K562 (cell line): ENCODE results near the gene MGST3. TPM values are rescaled to one million over a fixed set of nuclear protein-coding genes. Genes with fewer than 3 reads are reported as not detected.

Experiments used
- BCOR ChIP-seq: fragments of 450-650 bp; IDR thresholded peaks from 2 replicates; pipeline ENCODE4 v1.6.1; 2016
- BRCA1 ChIP-seq, 2 experiments: fragments of 450-650 bp in 1 of 2; sonication (generic) in 1 of 2; formaldehyde crosslinking in 1 of 2; IDR thresholded peaks; 2 replicates each; pipeline versions ENCODE4 v1.5.0 to v1.6.1; 2017 to 2020; ENCODE audit warnings: mild to moderate bottlenecking in 1 of 2, missing genetic modification reagents in 1 of 2
- FOXJ2 ChIP-seq: fragments of 200-800 bp; sonication (Bioruptor generic); IDR thresholded peaks from 2 replicates; pipeline ENCODE4 v1.6.1; 2016; ENCODE audit warnings: missing genetic modification characterization, missing compliant biosample characterization
- FUS ChIP-seq: fragments of 200-400 bp; formaldehyde crosslinking; optimal IDR thresholded peaks from 2 replicates; pipeline ENCODE3; 2017; ENCODE audit warnings: low read depth, low read length
- GABPB1 ChIP-seq: sonication (generic); formaldehyde crosslinking; IDR thresholded peaks from 2 replicates; pipeline ENCODE4 v1.8.0; 2022; ENCODE audit warnings: mild to moderate bottlenecking, missing genetic modification reagents
- NFRKB ChIP-seq: fragments of 450-650 bp; IDR thresholded peaks from 2 replicates; pipeline ENCODE4 v1.6.1; 2016; ENCODE audit warnings: low read depth
- RCOR1 ChIP-seq, 2 experiments: IDR thresholded peaks; 2 replicates each; pipeline ENCODE4 v1.6.1; 2012; ENCODE audit warnings: low read depth in 2 of 2, low read length in 2 of 2, borderline replicate concordance in 1 of 2, improper control_type of control experiment in 1 of 2
- XRCC3 ChIP-seq: fragments of 450-650 bp; IDR thresholded peaks from 2 replicates; pipeline ENCODE4 v1.6.1; 2017; ENCODE audit warnings: mild to moderate bottlenecking, moderate library complexity
- ZNF785 ChIP-seq: fragments of 250-450 bp; sonication (Bioruptor Pico); IDR thresholded peaks from 2 replicates; pipeline ENCODE4 v1.4.0; 2020; ENCODE audit warnings: mild to moderate bottlenecking
- ZNF79 ChIP-seq: fragments of 250-450 bp; sonication (Bioruptor Pico); IDR thresholded peaks from 2 replicates; pipeline ENCODE4 v1.4.0; 2020; ENCODE audit warnings: low read depth, mild to moderate bottlenecking, moderate library complexity
- polyA plus RNA-seq, 8 experiments: library from polyadenylated mRNA; depleted of rRNA in 4 of 8; stranded (reverse) in 5 of 8; unstranded in 3 of 8; fragments of >200 nt; fragmentation: Nextera tagmentation in 2 of 8; fragmentation: Illumina TruSeq in 1 of 8; extraction: Ambion mirVana in 2 of 8; extraction: Trizol in 1 of 8; gene quantifications; 2 replicates each; pipeline versions ENCODE4 v1.2.1 to v1.2.3, GENCODE V29; 2011 to 2014; ENCODE audit warnings: inconsistent platforms in 1 of 8, missing spikeins in 1 of 8
- total RNA-seq, 7 experiments: library from RNA; depleted of rRNA in 6 of 7; stranded (reverse); fragments of >200 nt in 6 of 7; fragmentation: Illumina TruSeq in 2 of 7; extraction: Trizol in 2 of 7; gene quantifications; 2 replicates each; pipeline versions ENCODE4 v1.2.1 to v1.2.3, GENCODE V29; 2011 to 2021; ENCODE audit warnings: low replicate concordance in 1 of 7
- TF ChIP-seq, protein P1 (sequence below): sonication (generic); formaldehyde crosslinking; IDR thresholded peaks from 2 replicates; pipeline ENCODE4 v1.8.0; 2023; ENCODE audit warnings: missing genetic modification reagents, mild to moderate bottlenecking, borderline replicate concordance
- TF ChIP-seq, protein P2 (sequence below): sonication (generic); formaldehyde crosslinking; IDR thresholded peaks from 2 replicates; pipeline ENCODE4 v1.8.0; 2023; ENCODE audit warnings: mild to moderate bottlenecking, missing genetic modification reagents
- TF ChIP-seq, protein P3 (sequence below): fragments of 450-650 bp; formaldehyde crosslinking; IDR thresholded peaks from 2 replicates; pipeline ENCODE4 v1.4.0; 2022; ENCODE audit warnings: missing genetic modification characterization
- TF ChIP-seq, protein P4 (sequence below): sonication (generic); formaldehyde crosslinking; IDR thresholded peaks from 2 replicates; pipeline ENCODE4 v1.8.0; 2022; ENCODE audit warnings: mild to moderate bottlenecking, missing genetic modification reagents, borderline replicate concordance

Gene MGST3
- total and polyA plus RNA-seq, 9 of the 15 experiments (the other 6 are each of a cell fraction or from before 2014, with no cell fraction given): 70.7 to 287 (median 105) TPM

DNA sequence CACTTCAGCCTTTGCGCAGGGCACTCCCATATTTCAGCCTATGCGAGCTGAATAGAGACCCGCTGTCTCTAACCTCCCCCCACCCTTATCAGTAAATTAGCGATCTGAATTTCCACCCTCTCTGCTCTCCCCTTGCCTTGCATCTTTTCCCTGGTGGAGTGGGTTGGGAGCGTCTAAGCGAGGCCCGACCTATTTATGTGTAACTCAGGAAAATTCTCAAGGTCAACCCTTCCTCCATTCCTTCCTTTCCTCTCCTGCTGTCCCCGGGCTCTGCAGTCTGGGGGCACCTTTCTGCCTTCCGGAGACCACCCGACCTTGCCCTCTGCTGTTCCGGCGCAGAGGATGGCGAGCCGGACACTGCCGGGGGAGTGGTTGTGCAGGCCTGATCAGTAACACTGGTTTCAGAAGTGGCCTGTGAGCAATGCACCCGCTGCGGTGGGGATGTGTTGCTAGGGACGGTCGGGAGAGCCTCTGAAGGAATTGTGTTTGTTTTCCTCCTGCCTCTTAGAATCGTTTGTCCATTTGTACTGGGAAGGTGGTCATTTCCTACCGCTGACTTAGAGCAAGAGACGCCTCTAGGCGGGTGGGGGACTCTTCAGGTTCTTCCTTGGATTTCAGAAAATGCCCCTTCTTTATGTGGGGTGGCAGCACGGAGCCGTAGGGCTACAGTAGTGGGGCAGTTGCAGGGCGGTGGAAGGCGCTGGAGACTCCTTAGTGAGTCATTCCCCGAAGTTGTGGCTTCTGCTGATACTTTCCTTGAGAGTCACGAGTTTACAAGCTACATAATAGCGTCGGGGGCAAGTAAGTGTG, 513 bp downstream of the MGST3 start (continued):
- TF ChIP-seq, protein P1, sequence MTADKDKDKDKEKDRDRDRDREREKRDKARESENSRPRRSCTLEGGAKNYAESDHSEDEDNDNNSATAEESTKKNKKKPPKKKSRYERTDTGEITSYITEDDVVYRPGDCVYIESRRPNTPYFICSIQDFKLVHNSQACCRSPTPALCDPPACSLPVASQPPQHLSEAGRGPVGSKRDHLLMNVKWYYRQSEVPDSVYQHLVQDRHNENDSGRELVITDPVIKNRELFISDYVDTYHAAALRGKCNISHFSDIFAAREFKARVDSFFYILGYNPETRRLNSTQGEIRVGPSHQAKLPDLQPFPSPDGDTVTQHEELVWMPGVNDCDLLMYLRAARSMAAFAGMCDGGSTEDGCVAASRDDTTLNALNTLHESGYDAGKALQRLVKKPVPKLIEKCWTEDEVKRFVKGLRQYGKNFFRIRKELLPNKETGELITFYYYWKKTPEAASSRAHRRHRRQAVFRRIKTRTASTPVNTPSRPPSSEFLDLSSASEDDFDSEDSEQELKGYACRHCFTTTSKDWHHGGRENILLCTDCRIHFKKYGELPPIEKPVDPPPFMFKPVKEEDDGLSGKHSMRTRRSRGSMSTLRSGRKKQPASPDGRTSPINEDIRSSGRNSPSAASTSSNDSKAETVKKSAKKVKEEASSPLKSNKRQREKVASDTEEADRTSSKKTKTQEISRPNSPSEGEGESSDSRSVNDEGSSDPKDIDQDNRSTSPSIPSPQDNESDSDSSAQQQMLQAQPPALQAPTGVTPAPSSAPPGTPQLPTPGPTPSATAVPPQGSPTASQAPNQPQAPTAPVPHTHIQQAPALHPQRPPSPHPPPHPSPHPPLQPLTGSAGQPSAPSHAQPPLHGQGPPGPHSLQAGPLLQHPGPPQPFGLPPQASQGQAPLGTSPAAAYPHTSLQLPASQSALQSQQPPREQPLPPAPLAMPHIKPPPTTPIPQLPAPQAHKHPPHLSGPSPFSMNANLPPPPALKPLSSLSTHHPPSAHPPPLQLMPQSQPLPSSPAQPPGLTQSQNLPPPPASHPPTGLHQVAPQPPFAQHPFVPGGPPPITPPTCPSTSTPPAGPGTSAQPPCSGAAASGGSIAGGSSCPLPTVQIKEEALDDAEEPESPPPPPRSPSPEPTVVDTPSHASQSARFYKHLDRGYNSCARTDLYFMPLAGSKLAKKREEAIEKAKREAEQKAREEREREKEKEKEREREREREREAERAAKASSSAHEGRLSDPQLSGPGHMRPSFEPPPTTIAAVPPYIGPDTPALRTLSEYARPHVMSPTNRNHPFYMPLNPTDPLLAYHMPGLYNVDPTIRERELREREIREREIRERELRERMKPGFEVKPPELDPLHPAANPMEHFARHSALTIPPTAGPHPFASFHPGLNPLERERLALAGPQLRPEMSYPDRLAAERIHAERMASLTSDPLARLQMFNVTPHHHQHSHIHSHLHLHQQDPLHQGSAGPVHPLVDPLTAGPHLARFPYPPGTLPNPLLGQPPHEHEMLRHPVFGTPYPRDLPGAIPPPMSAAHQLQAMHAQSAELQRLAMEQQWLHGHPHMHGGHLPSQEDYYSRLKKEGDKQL (CRISPR knock-in tag): no peak
- TF ChIP-seq GABPB1 (CRISPR knock-in tag) (peak; percentile 51; the same call in 1 of the 2 replicates), FOXJ2 (tag) (no peak), XRCC3 (no peak), BCOR (peak; percentile 46; the same call in 1 of the 2 replicates), ZNF785 (CRISPR knock-in tag) (no peak), RCOR1 (IDR thresholded peaks at IDR 0.05; ENCODE audit: borderline replicate concordance in 1 of 2, low read depth in 2 of 2, low read length in 2 of 2) (no peak), ZNF79 (CRISPR knock-in tag) (no peak), NFRKB (no peak), FUS (no peak), BRCA1 (IDR thresholded peaks at IDR 0.05) (no peak), BRCA1 (CRISPR knock-in tag; IDR thresholded peaks at IDR 0.05) (no peak)
- TF ChIP-seq, protein P2, sequence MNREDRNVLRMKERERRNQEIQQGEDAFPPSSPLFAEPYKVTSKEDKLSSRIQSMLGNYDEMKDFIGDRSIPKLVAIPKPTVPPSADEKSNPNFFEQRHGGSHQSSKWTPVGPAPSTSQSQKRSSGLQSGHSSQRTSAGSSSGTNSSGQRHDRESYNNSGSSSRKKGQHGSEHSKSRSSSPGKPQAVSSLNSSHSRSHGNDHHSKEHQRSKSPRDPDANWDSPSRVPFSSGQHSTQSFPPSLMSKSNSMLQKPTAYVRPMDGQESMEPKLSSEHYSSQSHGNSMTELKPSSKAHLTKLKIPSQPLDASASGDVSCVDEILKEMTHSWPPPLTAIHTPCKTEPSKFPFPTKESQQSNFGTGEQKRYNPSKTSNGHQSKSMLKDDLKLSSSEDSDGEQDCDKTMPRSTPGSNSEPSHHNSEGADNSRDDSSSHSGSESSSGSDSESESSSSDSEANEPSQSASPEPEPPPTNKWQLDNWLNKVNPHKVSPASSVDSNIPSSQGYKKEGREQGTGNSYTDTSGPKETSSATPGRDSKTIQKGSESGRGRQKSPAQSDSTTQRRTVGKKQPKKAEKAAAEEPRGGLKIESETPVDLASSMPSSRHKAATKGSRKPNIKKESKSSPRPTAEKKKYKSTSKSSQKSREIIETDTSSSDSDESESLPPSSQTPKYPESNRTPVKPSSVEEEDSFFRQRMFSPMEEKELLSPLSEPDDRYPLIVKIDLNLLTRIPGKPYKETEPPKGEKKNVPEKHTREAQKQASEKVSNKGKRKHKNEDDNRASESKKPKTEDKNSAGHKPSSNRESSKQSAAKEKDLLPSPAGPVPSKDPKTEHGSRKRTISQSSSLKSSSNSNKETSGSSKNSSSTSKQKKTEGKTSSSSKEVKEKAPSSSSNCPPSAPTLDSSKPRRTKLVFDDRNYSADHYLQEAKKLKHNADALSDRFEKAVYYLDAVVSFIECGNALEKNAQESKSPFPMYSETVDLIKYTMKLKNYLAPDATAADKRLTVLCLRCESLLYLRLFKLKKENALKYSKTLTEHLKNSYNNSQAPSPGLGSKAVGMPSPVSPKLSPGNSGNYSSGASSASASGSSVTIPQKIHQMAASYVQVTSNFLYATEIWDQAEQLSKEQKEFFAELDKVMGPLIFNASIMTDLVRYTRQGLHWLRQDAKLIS (CRISPR knock-in tag): peak; percentile 32
- TF ChIP-seq, protein P3, sequence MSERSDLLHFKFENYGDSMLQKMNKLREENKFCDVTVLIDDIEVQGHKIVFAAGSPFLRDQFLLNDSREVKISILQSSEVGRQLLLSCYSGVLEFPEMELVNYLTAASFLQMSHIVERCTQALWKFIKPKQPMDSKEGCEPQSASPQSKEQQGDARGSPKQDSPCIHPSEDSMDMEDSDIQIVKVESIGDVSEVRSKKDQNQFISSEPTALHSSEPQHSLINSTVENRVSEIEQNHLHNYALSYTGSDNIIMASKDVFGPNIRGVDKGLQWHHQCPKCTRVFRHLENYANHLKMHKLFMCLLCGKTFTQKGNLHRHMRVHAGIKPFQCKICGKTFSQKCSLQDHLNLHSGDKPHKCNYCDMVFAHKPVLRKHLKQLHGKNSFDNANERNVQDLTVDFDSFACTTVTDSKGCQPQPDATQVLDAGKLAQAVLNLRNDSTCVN (CRISPR knock-in tag): no peak
- TF ChIP-seq, protein P4, sequence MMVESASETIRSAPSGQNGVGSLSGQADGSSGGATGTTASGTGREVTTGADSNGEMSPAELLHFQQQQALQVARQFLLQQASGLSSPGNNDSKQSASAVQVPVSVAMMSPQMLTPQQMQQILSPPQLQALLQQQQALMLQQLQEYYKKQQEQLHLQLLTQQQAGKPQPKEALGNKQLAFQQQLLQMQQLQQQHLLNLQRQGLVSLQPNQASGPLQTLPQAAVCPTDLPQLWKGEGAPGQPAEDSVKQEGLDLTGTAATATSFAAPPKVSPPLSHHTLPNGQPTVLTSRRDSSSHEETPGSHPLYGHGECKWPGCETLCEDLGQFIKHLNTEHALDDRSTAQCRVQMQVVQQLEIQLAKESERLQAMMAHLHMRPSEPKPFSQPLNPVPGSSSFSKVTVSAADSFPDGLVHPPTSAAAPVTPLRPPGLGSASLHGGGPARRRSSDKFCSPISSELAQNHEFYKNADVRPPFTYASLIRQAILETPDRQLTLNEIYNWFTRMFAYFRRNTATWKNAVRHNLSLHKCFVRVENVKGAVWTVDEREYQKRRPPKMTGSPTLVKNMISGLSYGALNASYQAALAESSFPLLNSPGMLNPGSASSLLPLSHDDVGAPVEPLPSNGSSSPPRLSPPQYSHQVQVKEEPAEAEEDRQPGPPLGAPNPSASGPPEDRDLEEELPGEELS (CRISPR knock-in tag): 0 out of 2 replicates have a peak, but pooled peaks have one; percentile 20
